H1 (cell line): ENCODE results near the gene EVX2.

Source experiments
- EP300 ChIP-seq, 2 experiments: IDR thresholded peaks; 1 replicate in 1 of 2; 2 replicates in 1 of 2; pipeline ENCODE4 v1.6.1; 2011 to 2012; ENCODE audit warnings: low read depth in 2 of 2, low read length in 2 of 2, mild to moderate bottlenecking in 2 of 2, borderline replicate concordance in 1 of 2, inconsistent platforms in 1 of 2, moderate library complexity in 1 of 2
- GABPA ChIP-seq: IDR thresholded peaks from 2 replicates; pipeline ENCODE4 v1.6.1; 2011; ENCODE audit warnings: mild to moderate bottlenecking, low read length, moderate library complexity, borderline replicate concordance; ENCODE audit not compliant: insufficient read depth
- HDAC6 ChIP-seq: IDR thresholded peaks from one replicate; pipeline ENCODE4 v1.7.1; 2012; ENCODE audit warnings: low read depth, mild to moderate bottlenecking, inconsistent platforms, low read length, moderate library complexity
- MAFK ChIP-seq: IDR thresholded peaks from 2 replicates; pipeline ENCODE4 v1.6.1; 2012; ENCODE audit warnings: low read depth, mild to moderate bottlenecking, improper control_type of control experiment, low read length
- POLR2A ChIP-seq, 2 experiments: IDR thresholded peaks; 1 replicate in 1 of 2; 2 replicates in 1 of 2; pipeline ENCODE4 v1.6.1; 2011; ENCODE audit warnings: low read depth in 2 of 2, low read length in 2 of 2, mild to moderate bottlenecking in 2 of 2; ENCODE audit errors: control extremely low read depth in 1 of 2
- POLR2AphosphoS5 ChIP-seq: IDR thresholded peaks from 2 replicates; pipeline ENCODE4 v1.6.1; 2011; ENCODE audit warnings: low read depth, low read length
- SIN3A ChIP-seq, 2 experiments: IDR thresholded peaks in 1 of 2; conservative IDR thresholded peaks in 1 of 2; 2 replicates each; pipeline ENCODE4 v1.6.1; 2011 to 2012; ENCODE audit warnings: low read length in 2 of 2, improper control_type of control experiment in 1 of 2, low read depth in 1 of 2, mild to moderate bottlenecking in 1 of 2
- TF ChIP-seq, protein P1 (sequence below), 3 experiments: IDR thresholded peaks; 1 replicate in 2 of 3; 2 replicates in 1 of 3; pipeline versions ENCODE4 v1.5.1 to v1.6.1; 2011; ENCODE audit warnings: low read length in 3 of 3, mild to moderate bottlenecking in 3 of 3, inconsistent platforms in 2 of 3, low read depth in 1 of 3, moderate library complexity in 1 of 3; ENCODE audit not compliant: insufficient read depth in 1 of 3; ENCODE audit errors: control extremely low read depth in 1 of 3
- TF ChIP-seq, protein P2 (sequence below): IDR thresholded peaks from 2 replicates; pipeline ENCODE4 v1.6.1; 2012; ENCODE audit warnings: inconsistent platforms

DNA sequence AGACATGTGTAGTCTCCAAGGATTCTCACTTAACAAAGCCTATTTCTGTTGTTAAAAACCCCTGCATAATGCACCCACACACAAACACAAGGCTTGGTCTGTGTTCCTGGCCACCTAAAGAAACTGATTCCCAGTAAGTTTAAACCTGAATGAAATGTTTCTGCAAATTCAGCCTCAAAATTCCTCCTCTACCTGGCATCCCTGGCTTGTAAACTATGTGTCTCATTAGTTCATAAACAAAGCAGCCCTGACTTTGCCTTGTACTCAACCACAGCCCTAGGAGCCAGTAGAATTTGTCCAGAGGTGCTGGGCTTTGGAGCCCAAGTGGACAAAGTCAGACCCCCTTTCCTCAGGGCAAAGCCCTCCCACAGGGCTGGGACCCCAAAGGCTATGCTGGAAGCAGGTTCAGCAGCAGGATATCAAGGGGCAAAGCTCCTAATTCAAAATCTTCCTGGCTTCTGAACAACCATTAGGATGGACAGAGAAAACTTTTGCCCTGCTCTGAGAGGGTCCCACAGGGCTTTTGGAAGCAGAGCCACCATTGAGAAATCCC lies 6.2 kb upstream of the EVX2 start:
- TF ChIP-seq, protein P1, sequence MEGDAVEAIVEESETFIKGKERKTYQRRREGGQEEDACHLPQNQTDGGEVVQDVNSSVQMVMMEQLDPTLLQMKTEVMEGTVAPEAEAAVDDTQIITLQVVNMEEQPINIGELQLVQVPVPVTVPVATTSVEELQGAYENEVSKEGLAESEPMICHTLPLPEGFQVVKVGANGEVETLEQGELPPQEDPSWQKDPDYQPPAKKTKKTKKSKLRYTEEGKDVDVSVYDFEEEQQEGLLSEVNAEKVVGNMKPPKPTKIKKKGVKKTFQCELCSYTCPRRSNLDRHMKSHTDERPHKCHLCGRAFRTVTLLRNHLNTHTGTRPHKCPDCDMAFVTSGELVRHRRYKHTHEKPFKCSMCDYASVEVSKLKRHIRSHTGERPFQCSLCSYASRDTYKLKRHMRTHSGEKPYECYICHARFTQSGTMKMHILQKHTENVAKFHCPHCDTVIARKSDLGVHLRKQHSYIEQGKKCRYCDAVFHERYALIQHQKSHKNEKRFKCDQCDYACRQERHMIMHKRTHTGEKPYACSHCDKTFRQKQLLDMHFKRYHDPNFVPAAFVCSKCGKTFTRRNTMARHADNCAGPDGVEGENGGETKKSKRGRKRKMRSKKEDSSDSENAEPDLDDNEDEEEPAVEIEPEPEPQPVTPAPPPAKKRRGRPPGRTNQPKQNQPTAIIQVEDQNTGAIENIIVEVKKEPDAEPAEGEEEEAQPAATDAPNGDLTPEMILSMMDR (IDR thresholded peaks at IDR 0.05; ENCODE audit: control extremely low read depth in 1 of 3, insufficient read depth in 1 of 3, low read depth in 1 of 3, low read length in 3 of 3) = no peak
- TF ChIP-seq SIN3A (conservative IDR thresholded peaks at IDR 0.05 in 1 of 2, IDR thresholded peaks at IDR 0.05 in 1 of 2; ENCODE audit: low read depth in 1 of 2, low read length in 2 of 2) = no peak
- TF ChIP-seq, protein P2, sequence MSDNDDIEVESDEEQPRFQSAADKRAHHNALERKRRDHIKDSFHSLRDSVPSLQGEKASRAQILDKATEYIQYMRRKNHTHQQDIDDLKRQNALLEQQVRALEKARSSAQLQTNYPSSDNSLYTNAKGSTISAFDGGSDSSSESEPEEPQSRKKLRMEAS = no peak
- TF ChIP-seq EP300 (IDR thresholded peaks at IDR 0.05; ENCODE audit: borderline replicate concordance in 1 of 2, low read depth in 2 of 2, low read length in 2 of 2) = no peak
- no peak for TF ChIP-seq POLR2AphosphoS5
- TF ChIP-seq POLR2A (IDR thresholded peaks at IDR 0.05; ENCODE audit: control extremely low read depth in 1 of 2, low read depth in 2 of 2, low read length in 2 of 2) = no peak
- no peak for TF ChIP-seq MAFK
- TF ChIP-seq GABPA = no peak
- TF ChIP-seq HDAC6 = no peak
